T-helper 9 cell (primary cell): ENCODE data around the gene AURKAIP1.

Experiments used
- DNase-seq: peaks from one replicate; pipeline ENCODE4 v3.0.0-alpha.2; 2020

AURKAIP1 gene

DNA sequence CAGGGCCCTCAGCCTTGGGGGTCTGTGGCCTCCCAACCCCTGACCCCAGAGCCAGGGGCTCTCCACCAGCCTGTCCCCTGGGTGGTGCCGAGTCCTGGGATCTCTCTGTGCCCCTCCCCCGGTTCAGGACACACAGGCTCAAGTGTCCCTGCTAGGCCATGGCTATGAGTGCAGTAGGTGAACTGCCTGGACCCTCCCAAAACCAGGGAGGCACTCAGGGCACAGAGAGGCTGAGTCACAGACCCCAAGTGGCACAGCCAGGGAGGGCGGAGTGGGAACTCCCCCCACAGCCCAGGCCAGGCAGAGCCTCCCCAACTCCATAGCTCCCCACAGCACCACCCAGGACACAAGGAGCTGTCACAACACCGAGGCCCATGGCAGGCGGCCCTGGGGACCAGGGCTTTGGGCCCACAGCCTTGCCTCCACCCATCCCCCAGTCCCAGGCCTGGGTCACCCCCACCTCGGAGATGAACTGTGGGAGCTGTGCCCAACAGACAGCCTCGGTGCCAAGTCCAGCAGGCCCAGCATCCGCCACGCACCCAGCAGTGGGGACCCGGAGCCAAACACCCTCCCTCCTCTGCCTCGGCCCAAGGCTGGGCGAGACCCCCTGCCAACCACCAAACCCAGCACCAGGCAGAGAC is 29.0 kb downstream of the AURKAIP1 start:
- DNase-seq, result no peak

DNA sequence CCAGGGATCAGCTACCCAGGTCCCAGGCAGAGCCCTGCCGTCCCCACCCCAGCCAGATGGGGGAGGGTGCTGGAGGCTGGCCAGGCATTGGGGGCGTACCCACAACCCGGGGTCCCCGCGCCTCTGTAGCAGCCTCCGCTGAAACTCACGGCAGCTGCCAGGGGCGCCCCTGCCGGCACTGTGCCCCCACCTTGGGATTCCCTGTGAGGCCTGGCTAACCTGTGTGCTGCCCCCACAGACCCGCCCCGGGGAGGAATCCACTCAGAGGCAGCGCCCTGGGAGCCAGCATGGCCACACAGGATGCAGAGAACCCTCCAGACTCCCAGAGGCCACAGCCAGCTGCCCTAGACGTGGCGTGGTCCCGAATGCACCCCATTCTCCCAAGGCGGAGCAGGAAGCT is 29.6 kb downstream of the AURKAIP1 start:
- no peak for DNase-seq

DNA sequence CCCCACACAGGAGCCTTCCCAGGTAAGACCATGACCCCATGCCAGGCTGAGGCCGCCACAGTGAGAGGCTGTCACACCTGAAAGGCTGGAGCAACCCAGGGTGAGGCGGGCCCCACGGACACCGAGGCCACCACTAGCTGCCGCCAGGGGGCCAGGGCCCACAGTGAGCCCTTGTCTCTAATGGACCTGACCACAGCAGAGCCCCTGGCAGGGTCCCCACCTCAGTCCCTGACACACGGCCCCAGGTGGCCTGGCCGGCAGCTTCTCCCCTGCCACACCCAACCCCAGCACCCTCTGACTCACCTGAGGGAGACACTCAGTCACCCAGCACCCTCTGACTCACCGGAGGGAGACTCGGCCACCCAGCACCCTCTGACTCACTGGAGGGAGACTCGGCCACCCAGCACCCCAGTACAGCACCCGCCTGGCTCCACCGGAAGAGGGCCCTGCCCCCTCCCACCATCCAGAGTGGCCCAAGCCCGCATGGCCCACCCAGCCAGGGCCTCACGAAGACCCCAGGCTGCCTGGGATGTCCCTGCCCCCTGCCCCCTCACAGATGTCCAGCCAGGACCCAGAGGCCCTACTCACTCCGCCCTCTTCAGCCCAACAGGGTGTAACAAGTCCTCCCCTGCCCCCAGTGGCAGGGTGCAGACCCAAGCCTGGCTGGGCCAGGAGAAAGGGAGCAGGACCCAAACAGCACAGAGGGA is 30.2 kb downstream of the AURKAIP1 start:
- DNase-seq, result no peak

DNA sequence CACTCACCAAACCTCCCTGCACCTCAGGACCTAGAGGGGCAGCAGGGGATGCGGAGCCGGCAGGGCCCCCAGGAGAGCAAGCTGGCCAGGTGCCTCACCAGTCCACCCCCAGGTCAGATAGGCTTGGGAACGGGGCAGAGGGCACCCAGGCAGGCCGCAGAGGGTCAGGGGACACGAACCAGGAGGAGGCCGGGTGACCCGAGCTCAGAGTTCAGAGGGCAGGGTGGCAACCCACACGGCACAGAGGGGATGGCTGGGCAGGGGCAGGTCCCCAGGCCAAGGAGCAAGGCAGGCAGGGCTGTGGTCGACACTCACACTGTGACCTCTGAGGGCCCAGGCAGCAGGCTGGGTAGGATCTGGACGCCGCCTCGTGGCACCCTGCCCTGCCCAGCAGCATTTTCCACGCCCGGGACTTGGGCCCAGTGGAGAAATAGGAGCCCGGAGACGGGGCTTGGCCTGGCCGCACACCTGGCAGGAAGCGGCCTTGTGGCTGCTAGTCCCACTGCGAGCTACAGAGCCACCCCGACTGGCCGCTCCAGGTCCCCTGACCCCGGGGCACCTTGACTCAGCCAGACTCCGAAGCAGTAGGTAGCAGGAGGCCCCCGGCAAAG is 31.1 kb downstream of the AURKAIP1 start:
- no peak for DNase-seq

DNA sequence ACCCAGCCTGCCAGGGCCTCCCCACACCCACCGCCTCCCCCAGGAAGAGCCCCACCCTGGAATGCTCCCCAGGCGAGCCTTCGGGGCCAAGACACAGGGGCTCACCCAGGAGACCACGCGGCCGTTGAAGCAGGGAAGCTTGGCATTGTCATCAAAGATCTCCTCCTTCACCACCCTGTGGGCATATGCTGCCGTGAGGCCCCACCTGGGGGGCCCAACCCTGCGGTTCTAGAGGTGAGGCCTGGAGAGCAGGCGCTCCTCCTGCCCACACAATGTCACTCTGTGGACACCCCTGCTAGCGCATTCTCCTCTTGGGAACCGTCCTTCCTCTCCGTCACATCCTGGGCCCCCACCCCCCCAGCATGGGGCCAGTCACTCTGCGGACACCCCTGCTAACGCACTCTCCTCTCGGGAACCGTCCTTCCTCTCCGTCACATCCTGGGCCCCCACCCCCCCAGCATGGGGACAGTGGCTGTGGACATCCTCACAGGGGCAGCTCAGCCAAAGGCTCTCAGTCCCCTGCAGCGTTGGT is 32.4 kb downstream of the AURKAIP1 start:
- DNase-seq, result no peak

DNA sequence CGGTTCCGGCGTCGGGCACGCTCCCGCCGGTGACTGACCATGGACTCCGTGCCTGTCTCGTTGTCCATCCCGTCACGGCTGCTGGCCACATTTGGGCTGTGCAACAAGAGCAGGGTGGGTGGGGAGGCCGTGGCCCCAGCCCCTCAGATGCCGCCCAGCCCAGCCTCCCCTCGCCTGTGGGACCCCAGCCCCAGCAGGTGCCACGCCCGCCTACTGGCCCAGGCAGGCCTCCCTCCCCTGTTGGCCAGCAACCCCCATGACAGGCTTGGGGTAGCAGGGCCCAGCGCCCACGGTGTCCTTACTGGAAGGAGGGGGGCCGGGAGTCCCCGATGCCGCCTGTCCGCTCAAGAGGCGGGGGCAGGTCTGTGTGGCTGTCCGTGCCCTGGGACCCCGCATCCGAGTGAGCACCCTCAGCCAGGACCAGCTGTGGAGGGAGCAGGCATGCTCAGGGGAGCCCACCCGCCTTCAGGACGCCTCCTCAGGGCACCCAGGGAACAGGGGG is 32.9 kb downstream of the AURKAIP1 start:
- DNase-seq, result no peak

DNA sequence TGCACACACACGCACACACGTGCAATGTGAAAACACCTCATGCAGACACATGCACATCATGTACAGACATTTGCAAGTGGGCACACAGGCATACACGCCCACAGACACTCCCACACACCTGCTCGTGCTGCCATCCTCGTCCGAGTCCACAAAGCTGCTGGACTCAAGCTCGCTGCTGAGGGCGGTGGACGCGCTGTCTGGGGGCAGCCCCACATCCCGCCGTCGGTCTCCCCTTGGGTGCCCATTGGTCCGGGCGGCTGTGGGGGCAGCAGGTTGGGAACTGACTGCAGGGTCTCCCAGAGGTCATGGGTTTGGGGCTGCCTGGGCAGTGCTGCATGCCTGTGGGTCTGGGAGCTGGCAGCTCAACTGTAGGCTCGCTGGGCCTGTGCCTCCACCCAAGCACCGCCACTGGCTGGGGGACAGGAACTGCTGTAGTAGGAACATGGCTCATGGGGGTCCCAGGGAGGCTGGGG is 33.4 kb downstream of the AURKAIP1 start:
- no peak for DNase-seq

DNA sequence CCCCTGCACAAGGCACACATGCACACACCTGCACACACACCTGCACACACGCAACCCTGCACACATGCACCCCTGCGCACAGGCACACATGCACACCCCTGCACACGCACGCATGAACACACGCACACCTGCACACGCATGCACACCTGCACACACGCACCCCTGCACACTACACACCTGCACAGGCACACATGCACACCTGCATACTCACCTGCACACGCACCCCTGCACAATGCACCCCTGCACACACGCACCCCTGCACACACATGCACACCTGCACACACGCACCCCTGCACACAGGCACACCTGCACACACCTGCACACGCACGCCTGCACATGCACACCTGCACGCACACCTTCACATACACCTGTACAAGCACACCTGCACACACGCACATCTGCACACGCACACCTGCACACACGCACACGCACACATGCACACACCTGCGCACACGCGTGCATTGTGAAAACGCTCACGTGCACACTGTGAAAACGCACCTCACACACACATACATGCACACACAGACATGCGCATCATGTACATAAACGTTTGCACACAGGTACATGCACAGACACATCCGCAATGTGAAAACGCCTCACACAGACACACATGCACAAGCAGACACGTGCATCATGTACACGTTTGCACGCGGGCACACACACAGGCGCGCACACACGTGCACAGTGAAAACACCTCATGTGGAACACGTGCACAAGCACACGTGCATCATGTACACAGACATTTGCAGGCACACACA is 34.0 kb downstream of the AURKAIP1 start:
- no peak for DNase-seq

DNA sequence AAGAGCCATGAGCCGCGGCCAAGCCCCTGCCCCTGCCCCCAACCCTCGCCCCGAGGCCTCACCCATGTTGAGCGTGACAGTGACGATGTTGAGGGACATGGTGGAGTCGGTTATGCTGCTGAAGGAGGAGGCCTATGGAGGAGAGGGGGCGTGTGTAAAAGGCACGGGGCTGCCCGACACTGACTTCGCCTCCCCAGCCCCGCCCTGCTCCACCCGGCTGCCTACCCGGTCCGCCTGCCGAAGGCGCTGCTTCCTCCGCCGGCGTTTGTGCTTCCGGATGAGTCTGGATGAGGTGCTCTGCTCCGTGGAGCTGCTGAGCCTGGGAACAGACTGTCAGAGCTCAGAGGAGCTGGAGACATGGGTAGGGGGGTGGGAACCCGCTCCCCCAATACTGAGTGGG is 34.8 kb downstream of the AURKAIP1 start:
- DNase-seq, result no peak

DNA sequence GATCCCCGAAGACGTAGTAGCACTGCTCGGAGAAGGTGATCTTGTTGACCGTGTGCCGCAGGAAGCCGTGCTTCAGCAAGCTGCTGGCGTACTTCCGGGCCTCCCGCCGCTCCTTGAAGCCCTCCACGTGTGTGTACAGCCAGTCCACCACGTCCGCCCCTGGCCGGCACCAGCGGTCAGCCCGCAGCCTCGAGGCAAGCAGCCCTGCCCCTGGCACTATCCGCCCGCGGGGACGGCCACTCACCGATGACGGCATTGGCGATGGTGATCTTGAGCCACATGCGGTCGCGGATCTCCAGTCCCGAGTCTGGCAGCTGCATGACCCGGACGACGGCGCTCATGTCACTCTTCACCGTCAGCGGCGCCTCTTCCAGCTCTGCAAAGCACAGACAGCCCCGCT is 36.7 kb downstream of the AURKAIP1 start:
- DNase-seq, result no peak

DNA sequence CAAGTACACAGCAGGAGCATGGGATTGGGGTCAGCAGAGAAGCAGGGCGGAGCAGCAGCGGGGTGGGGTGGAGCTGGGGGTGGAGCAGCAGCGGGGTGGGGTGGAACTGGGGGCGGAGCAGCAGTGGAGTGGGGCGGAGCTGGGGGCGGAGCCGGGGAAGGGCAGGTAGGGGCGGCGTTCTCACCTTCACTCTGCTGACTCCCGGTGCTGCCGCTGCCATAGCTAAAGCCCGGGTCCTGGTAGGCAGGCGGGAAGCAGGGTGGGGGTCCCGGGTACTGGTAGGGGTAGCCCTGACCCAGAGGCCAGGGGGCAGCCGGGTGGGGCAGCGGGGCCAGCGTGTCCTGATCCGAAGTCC is 37.2 kb downstream of the AURKAIP1 start:
- DNase-seq, result no peak

DNA sequence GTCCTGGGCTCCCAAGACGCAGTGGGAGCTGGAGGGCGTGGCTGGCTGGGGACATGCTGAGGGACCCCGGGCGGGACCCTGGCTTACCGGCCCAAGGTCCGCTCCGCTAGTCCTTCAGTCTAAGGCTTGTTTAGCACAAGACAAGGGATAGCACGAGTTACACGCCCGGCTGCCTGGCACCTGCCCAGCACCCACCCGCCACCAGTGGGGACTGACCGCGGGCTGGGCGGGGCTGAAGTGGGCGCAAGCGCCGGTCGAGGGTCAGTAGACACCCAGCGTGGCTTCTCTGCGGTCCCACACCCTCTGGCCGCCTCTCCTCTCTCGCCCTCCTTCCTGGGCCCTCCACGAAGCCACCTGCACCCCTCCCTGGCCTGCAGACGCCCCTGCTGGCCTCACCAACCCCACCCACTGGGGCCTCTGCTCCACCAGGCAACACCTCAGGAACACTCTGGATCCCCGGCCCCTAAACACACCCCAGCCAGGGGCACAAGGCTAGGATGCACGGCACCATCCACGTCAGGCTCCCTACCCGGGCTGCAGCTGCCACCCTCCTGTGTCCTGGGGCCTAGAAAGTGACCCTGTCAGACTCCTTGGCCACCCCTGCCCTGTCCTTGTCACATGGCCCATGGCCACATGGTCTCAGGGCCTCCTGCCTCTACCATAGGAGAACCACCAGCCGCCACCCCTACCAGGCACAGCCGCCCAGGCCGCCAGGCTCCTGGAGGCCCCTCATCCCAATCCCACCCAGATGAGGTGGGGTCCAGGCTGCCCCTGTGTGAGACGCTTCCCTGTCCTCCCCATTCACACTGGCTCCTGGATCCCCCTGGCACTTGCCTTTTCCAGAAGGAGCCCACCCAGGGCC is 37.8 kb downstream of the AURKAIP1 start:
- no peak for DNase-seq

DNA sequence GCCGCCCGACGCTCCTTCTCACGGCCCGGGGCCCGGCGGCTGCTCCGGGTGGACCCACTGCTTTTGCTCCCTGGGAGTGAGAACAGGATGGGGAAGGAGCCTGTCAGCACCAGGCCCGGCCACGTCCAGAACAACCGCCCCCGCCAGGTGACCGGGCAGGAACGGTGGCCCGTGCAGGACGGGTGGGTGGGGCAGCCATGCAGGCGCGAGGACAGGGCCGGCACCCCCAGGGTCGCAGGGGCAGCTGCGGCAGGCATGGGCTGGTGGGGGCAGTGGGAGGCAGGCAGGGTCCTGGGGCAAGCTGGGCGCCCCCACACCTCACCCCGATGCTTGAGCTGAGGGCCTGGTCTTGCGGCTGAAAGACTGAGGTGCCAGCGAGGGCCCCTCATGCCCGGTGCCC is 38.6 kb downstream of the AURKAIP1 start:
- DNase-seq, result no peak

DNA sequence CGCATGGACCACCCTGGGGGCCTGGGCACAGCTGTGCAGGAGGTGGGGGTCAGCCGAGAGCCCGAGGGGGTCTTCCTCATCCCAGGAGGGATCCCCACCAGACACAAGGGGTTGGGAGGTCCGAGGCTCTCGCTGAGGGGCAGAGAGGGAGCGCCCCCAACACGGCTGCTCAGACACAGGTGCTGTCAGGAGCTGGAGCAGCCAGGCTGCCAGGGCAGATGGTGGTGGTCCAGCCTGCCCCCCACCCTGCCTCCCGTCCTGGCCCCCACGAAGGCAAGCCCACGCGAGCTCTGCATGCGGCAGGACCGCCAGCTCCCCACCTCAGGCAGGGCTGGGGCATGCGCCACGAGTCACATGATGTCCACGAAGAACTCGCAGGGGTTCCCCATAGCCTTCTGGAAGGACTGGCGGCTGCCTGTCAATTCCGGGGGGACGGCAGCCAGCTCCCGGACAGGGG is 39.2 kb downstream of the AURKAIP1 start:
- no peak for DNase-seq

DNA sequence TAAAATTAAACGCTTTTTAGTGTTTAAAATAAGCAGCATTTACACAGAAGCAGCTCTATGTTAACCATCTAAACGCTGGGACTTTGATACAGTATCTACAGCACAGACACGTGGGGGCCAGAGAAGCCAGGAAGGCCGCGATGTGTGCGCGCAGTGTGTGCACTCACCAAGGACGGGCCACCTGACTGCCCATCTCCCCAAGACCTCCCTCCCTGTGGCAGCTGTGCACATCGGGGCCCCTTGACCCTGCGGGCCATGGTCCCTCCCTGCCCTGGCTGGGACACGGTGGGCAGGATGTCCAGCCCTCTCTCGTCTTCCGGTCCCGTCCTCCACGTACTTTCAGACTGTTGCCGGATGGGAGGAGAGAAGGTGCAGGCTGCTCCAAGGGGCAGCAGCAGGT is 39.7 kb downstream of the AURKAIP1 start:
- DNase-seq, result no peak

DNA sequence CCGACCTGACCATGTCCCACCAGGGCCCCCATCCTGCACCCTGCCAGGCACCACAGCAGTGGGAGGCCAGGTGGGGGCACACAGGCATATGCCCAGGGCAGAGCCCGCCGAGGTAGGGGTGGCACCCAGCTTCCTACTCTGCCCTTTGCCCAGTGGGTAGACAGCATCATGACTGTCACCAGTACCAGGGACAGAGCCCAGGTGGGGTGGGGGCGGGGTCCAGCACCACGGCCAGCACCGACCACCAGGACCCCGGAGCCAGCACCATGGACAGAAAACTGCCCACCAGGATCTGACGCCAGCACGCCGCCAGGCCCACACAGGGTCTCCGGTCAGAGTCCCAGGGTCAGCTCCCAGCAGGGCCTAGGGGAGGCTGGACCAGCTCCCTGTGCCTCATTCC is 40.2 kb downstream of the AURKAIP1 start:
- DNase-seq, result no peak

DNA sequence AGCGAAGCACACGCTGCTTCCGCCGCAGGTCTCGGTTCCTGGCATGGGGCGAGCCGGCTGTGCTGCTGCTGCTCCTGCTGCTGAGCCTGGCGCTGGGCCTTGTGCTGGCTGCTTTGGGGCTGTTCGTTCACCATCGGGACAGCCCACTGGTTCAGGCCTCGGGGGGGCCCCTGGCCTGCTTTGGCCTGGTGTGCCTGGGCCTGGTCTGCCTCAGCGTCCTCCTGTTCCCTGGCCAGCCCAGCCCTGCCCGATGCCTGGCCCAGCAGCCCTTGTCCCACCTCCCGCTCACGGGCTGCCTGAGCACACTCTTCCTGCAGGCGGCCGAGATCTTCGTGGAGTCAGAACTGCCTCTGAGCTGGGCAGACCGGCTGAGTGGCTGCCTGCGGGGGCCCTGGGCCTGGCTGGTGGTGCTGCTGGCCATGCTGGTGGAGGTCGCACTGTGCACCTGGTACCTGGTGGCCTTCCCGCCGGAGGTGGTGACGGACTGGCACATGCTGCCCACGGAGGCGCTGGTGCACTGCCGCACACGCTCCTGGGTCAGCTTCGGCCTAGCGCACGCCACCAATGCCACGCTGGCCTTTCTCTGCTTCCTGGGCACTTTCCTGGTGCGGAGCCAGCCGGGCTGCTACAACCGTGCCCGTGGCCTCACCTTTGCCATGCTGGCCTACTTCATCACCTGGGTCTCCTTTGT is 41.3 kb downstream of the AURKAIP1 start:
- no peak for DNase-seq

DNA sequence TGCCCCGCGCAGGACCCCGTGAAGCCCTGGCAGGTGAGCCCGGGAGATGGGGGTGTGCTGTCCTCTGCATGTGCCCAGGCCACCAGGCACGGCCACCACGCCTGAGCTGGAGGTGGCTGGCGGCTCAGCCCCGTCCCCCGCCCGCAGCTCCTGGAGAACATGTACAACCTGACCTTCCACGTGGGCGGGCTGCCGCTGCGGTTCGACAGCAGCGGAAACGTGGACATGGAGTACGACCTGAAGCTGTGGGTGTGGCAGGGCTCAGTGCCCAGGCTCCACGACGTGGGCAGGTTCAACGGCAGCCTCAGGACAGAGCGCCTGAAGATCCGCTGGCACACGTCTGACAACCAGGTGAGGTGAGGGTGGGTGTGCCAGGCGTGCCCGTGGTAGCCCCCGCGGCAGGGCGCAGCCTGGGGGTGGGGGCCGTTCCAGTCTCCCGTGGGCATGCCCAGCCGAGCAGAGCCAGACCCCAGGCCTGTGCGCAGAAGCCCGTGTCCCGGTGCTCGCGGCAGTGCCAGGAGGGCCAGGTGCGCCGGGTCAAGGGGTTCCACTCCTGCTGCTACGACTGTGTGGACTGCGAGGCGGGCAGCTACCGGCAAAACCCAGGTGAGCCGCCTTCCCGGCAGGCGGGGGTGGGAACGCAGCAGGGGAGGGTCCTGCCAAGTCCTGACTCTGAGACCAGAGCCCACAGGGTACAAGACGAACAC is 42.1 kb downstream of the AURKAIP1 start:
- DNase-seq, result no peak

DNA sequence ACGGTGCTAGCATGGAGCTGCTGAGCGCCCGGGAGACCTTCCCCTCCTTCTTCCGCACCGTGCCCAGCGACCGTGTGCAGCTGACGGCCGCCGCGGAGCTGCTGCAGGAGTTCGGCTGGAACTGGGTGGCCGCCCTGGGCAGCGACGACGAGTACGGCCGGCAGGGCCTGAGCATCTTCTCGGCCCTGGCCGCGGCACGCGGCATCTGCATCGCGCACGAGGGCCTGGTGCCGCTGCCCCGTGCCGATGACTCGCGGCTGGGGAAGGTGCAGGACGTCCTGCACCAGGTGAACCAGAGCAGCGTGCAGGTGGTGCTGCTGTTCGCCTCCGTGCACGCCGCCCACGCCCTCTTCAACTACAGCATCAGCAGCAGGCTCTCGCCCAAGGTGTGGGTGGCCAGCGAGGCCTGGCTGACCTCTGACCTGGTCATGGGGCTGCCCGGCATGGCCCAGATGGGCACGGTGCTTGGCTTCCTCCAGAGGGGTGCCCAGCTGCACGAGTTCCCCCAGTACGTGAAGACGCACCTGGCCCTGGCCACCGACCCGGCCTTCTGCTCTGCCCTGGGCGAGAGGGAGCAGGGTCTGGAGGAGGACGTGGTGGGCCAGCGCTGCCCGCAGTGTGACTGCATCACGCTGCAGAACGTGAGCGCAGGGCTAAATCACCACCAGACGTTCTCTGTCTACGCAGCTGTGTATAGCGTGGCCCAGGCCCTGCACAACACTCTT is 42.8 kb downstream of the AURKAIP1 start:
- no peak for DNase-seq
